K562 (cell line): ENCODE data around the gene CDC42EP1. TPM values are rescaled to one million over a fixed set of nuclear protein-coding genes. Genes with fewer than 3 reads are reported as not detected.

Source experiments
- BCL6 ChIP-seq: fragments of 250-450 bp; sonication (Bioruptor Pico); IDR thresholded peaks from 2 replicates; pipeline ENCODE4 v1.4.0; 2020
- CBFA2T3 ChIP-seq: fragments of 450-650 bp; IDR thresholded peaks from 2 replicates; pipeline ENCODE4 v1.6.1; 2017
- CREM ChIP-seq: IDR thresholded peaks from 2 replicates; pipeline ENCODE4 v1.6.1; 2014; ENCODE audit warnings: antibody characterized with exemption, low read depth
- CXXC5 ChIP-seq: fragments of 250-450 bp; sonication (Bioruptor Pico); IDR thresholded peaks from 2 replicates; pipeline ENCODE4 v1.8.0; 2022; ENCODE audit warnings: inconsistent platforms, mild to moderate bottlenecking, moderate library complexity
- DPF2 ChIP-seq: fragments of 450-650 bp; IDR thresholded peaks from 2 replicates; pipeline ENCODE4 v1.6.1; 2016
- FOXK1 ChIP-seq: sonication (generic); formaldehyde crosslinking; IDR thresholded peaks from 2 replicates; pipeline ENCODE4 v1.8.0; 2022; ENCODE audit warnings: missing genetic modification reagents, mild to moderate bottlenecking, borderline replicate concordance
- HDAC6 ChIP-seq: IDR thresholded peaks from 2 replicates; pipeline ENCODE4 v1.6.1; 2012; ENCODE audit warnings: low read depth, mild to moderate bottlenecking, control low read depth, inconsistent platforms, low read length, moderate library complexity
- HMGN3 ChIP-seq: IDR thresholded peaks from 2 replicates; pipeline ENCODE4 v1.6.1; 2011; ENCODE audit warnings: borderline replicate concordance, low read depth, mild to moderate bottlenecking, mixed read lengths, low read length; ENCODE audit not compliant: insufficient read length; ENCODE audit errors: extremely low read depth
- MXI1 ChIP-seq: IDR thresholded peaks from 2 replicates; pipeline ENCODE4 v1.6.1; 2011; ENCODE audit warnings: low read depth, mild to moderate bottlenecking, improper control_type of control experiment, low read length
- NCOA6 ChIP-seq: fragments of 450-650 bp; IDR thresholded peaks from 2 replicates; pipeline ENCODE4 v1.6.1; 2017; ENCODE audit warnings: mild to moderate bottlenecking
- PML ChIP-seq: IDR thresholded peaks from 2 replicates; pipeline ENCODE4 v1.6.1; 2012; ENCODE audit warnings: low read length, inconsistent platforms
- PRPF4 ChIP-seq: fragments of 200-400 bp; formaldehyde crosslinking; IDR thresholded peaks from one replicate; pipeline ENCODE4 v1.6.1; 2017; ENCODE audit warnings: low read length, low read depth, mild to moderate bottlenecking; ENCODE audit not compliant: insufficient read depth, poor library complexity, severe bottlenecking
- SIRT6 ChIP-seq: IDR thresholded peaks from one replicate; pipeline ENCODE4 v1.6.1; 2012; ENCODE audit warnings: low read depth, mild to moderate bottlenecking, control low read depth, inconsistent platforms, low read length, moderate library complexity
- SRSF3 ChIP-seq: fragments of 200-400 bp; formaldehyde crosslinking; IDR thresholded peaks from 2 replicates; pipeline ENCODE4 v1.6.1; 2016; ENCODE audit warnings: mild to moderate bottlenecking, low read length, moderate library complexity; ENCODE audit not compliant: insufficient read depth
- ZBTB17 ChIP-seq: fragments of 450-650 bp; formaldehyde crosslinking; IDR thresholded peaks from 2 replicates; pipeline ENCODE4 v1.4.0; 2020; ENCODE audit warnings: mild to moderate bottlenecking
- ZC3H8 ChIP-seq: fragments of 450-650 bp; IDR thresholded peaks from 2 replicates; pipeline ENCODE4 v1.6.1; 2017
- ZKSCAN1 ChIP-seq: fragments of 150-350 bp; IDR thresholded peaks from 2 replicates; pipeline ENCODE4 v1.6.1; 2016; ENCODE audit warnings: low read depth, low read length
- ZNF146 ChIP-seq: IDR thresholded peaks from one replicate; pipeline ENCODE4 v1.6.1; 2018; ENCODE audit warnings: missing compliant biosample characterization; ENCODE audit not compliant: unreplicated experiment
- ZNF197 ChIP-seq: fragments of 200-800 bp; sonication (Bioruptor generic); IDR thresholded peaks from 2 replicates; pipeline ENCODE4 v1.6.1; 2016; ENCODE audit warnings: low read depth, missing genetic modification characterization, missing compliant biosample characterization
- ZNF507 ChIP-seq: conservative IDR thresholded peaks from 2 replicates; pipeline ENCODE4 v1.6.1; 2017; ENCODE audit warnings: missing genetic modification characterization, missing compliant biosample characterization
- ZNF644 ChIP-seq: fragments of 200-800 bp; sonication (Bioruptor generic); IDR thresholded peaks from 2 replicates; pipeline ENCODE4 v1.6.1; 2016; ENCODE audit warnings: low read depth, missing genetic modification characterization, missing compliant biosample characterization
- polyA plus RNA-seq, 8 experiments: library from polyadenylated mRNA; depleted of rRNA in 4 of 8; stranded (reverse) in 5 of 8; unstranded in 3 of 8; fragments of >200 nt; fragmentation: Nextera tagmentation in 2 of 8; fragmentation: Illumina TruSeq in 1 of 8; extraction: Ambion mirVana in 2 of 8; extraction: Trizol in 1 of 8; gene quantifications; 2 replicates each; pipeline versions ENCODE4 v1.2.1 to v1.2.3, GENCODE V29; 2011 to 2014; ENCODE audit warnings: inconsistent platforms in 1 of 8, missing spikeins in 1 of 8
- total RNA-seq, 7 experiments: library from RNA; depleted of rRNA in 6 of 7; stranded (reverse); fragments of >200 nt in 6 of 7; fragmentation: Illumina TruSeq in 2 of 7; extraction: Trizol in 2 of 7; gene quantifications; 2 replicates each; pipeline versions ENCODE4 v1.2.1 to v1.2.3, GENCODE V29; 2011 to 2021; ENCODE audit warnings: low replicate concordance in 1 of 7
- TF ChIP-seq, protein P1 (sequence below), 2 experiments: fragments of 450-650 bp; conservative IDR thresholded peaks; 2 replicates each; pipeline ENCODE4 v1.6.1; 2017; ENCODE audit warnings: mild to moderate bottlenecking in 2 of 2, moderate library complexity in 2 of 2
- TF ChIP-seq, protein P2 (sequence below): fragments of 250-450 bp; sonication (Bioruptor Pico); IDR thresholded peaks from 2 replicates; pipeline ENCODE4 v1.4.0; 2020

Gene CDC42EP1
- total and polyA plus RNA-seq, 9 of the 15 experiments (the other 6 are each of a cell fraction or from before 2014, with no cell fraction given): 0.67 to 70.2 (median 7.3) TPM

DNA sequence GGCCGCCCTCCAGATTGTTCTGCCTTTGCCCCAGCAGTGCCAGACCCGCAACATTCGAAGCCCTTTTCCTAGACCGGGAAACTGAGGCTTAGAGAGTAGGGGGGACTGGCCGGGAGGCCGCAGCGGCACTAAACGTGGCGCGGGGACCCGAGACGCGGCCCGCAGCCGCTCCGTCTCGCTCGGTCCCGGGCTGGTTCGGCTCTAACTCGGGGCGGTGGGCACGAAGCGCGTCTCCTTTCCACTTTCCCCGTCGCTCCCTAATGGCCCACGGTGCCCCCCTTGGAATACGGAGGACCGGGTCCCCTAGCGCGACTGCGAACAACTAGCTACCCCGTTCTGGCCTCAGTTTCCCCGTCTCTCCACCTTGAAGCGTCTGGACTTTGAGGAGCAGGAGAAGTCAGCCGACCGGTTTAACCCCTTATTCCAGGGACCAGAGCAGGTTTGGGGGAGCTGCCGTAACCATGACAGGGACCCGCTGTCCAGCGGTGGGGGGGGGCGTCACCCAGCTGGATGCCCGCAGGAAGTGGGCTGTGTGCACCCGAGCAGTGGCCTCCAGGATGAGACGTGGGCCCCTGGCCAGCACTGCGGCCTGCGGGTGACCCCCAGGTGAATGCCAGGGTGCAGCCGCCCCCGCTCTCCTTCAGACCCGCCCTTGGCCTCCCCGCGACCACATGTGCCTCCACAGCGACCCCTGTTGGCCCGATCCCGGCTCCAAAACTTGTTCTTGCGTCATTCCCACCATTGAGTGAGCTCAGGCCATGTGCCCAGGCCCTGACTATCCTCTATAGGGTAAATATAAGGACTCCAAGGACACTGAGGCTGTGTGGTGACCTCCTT is 1.1 kb downstream of the CDC42EP1 start (continued):
- TF ChIP-seq ZNF507 (tag) (no peak), ZKSCAN1 (peak; percentile 12; the same call in 1 of the 2 replicates), DPF2 (peak; percentile 53), ZBTB17 (CRISPR knock-in tag) (no peak), ZNF146 (CRISPR knock-in tag) (no peak), PRPF4 (peak; percentile 48), ZNF197 (CRISPR knock-in tag) (0 out of 2 replicates have a peak, but pooled peaks have one; percentile 44), SIRT6 (no peak), ZC3H8 (no peak), NCOA6 (no peak), CXXC5 (CRISPR knock-in tag) (peak; percentile 56), PML (0 out of 2 replicates have a peak, but pooled peaks have one; percentile 50), HMGN3 (peak; percentile 18), CBFA2T3 (0 out of 2 replicates have a peak, but pooled peaks have one; percentile 8), MXI1 (0 out of 2 replicates have a peak, but pooled peaks have one; percentile 37), ZNF644 (tag) (no peak), SRSF3 (no peak), BCL6 (CRISPR knock-in tag) (no peak), FOXK1 (CRISPR knock-in tag) (no peak), CREM (peak; percentile 90), HDAC6 (no peak)
- TF ChIP-seq, protein P1, sequence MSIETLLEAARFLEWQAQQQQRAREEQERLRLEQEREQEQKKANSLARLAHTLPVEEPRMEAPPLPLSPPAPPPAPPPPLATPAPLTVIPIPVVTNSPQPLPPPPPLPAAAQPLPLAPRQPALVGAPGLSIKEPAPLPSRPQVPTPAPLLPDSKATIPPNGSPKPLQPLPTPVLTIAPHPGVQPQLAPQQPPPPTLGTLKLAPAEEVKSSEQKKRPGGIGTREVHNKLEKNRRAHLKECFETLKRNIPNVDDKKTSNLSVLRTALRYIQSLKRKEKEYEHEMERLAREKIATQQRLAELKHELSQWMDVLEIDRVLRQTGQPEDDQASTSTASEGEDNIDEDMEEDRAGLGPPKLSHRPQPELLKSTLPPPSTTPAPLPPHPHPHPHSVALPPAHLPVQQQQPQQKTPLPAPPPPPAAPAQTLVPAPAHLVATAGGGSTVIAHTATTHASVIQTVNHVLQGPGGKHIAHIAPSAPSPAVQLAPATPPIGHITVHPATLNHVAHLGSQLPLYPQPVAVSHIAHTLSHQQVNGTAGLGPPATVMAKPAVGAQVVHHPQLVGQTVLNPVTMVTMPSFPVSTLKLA (conservative IDR thresholded peaks at IDR 0.05): peak; percentile 91 to 95
- TF ChIP-seq, protein P2, sequence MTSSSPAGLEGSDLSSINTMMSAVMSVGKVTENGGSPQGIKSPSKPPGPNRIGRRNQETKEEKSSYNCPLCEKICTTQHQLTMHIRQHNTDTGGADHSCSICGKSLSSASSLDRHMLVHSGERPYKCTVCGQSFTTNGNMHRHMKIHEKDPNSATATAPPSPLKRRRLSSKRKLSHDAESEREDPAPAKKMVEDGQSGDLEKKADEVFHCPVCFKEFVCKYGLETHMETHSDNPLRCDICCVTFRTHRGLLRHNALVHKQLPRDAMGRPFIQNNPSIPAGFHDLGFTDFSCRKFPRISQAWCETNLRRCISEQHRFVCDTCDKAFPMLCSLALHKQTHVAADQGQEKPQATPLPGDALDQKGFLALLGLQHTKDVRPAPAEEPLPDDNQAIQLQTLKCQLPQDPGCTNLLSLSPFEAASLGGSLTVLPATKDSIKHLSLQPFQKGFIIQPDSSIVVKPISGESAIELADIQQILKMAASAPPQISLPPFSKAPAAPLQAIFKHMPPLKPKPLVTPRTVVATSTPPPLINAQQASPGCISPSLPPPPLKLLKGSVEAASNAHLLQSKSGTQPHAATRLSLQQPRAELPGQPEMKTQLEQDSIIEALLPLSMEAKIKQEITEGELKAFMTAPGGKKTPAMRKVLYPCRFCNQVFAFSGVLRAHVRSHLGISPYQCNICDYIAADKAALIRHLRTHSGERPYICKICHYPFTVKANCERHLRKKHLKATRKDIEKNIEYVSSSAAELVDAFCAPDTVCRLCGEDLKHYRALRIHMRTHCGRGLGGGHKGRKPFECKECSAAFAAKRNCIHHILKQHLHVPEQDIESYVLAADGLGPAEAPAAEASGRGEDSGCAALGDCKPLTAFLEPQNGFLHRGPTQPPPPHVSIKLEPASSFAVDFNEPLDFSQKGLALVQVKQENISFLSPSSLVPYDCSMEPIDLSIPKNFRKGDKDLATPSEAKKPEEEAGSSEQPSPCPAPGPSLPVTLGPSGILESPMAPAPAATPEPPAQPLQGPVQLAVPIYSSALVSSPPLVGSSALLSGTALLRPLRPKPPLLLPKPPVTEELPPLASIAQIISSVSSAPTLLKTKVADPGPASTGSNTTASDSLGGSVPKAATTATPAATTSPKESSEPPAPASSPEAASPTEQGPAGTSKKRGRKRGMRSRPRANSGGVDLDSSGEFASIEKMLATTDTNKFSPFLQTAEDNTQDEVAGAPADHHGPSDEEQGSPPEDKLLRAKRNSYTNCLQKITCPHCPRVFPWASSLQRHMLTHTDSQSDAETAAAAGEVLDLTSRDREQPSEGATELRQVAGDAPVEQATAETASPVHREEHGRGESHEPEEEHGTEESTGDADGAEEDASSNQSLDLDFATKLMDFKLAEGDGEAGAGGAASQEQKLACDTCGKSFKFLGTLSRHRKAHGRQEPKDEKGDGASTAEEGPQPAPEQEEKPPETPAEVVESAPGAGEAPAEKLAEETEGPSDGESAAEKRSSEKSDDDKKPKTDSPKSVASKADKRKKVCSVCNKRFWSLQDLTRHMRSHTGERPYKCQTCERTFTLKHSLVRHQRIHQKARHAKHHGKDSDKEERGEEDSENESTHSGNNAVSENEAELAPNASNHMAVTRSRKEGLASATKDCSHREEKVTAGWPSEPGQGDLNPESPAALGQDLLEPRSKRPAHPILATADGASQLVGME: no peak
